Ammon's horn (tissue), 1 donor: ENCODE results near the gene PPFIA2.

Experiments
- DNase-seq: peaks from one replicate; pipeline ENCODE4 v3.0.0-alpha.2; 2016; ENCODE audit warnings: low spot score

PPFIA2 gene

DNA sequence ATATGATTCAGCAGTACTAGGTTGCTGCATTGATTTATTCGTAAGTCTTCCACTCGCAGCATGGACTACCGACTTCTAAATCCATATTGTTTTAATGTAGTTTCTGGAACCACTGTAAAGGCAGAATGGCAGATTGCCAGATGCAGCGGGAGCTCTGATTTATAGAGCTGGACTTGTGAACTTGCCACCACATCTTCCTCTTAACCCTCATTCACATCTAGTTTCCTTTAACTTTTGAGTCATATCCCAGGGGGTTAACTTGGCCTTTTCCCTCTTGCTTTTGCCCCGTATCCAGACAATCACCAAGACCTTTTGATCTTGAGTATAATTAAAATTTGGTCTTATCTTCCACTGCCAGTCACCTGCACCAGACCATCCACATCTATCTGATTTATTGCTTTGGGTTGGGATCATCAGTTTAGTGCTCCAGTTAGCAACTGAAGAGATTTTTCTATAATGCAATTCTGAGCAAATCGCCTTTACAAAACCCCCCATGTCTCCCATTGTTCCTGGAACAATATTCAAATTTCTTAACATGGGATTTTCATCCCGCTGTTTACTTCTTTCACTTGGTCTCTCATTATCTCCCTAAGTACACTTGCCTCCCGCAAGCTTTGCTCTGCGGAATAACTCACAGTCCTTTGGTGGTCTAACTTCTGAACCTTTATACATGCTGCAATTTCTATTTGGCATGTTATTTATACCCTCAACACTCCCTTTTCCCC lies 550.8 kb downstream of the PPFIA2 start:
- DNase-seq: no peak
